ENCODE data around the gene CAPN13. TPM values are rescaled to one million over a fixed set of nuclear protein-coding genes. Genes with fewer than 3 reads are reported as not detected.

The CAPN13 gene
- total RNA-seq, 1 donor from 2014 or later: not detected

GRCh38 chr2:30756051-30756719, 51.1 kb downstream of the CAPN13 start:
- no peak for DNase-seq (ENCODE audit: low spot score in 2 of 2)
- no peak overlapping the region for H3K27ac ChIP-seq
- H3K27me3 ChIP-seq: no peaks in the 10 kb centered on the region
- H3K4me3 ChIP-seq: no peak overlapping the region
- H3K4me1 ChIP-seq: no peaks in the 10 kb centered on the region
- intact Hi-C loops (cut with DNase I): no loop called here
- TF ChIP-seq CTCF (IDR thresholded peaks at IDR 0.05): no peak
- no peaks in the 10 kb centered on the region for H3K9me3 ChIP-seq
- no peaks in the 10 kb centered on the region for H3K36me3 ChIP-seq

- DNase-seq (ENCODE audit: low spot score in 2 of 2): no peak
- Histone ChIP-seq H3K27ac (no peak overlapping the region), H3K9me3 (no peaks in the 10 kb centered on the region), H3K36me3 (no peaks in the 10 kb centered on the region), H3K27me3 (no peaks in the 10 kb centered on the region), H3K4me3 (no peak overlapping the region), H3K4me1 (no peaks in the 10 kb centered on the region)
- intact Hi-C loops (cut with DNase I): no loop called here
- no peak for TF ChIP-seq CTCF (IDR thresholded peaks at IDR 0.05)
Observed at GRCh38 chr2:30753630-30754029, 53.6 kb downstream of the CAPN13 start.

GRCh38 chr2:30752811-30753210, 54.4 kb downstream of the CAPN13 start:
- no peak for TF ChIP-seq CTCF (IDR thresholded peaks at IDR 0.05)
- Histone ChIP-seq H3K9me3 (no peaks in the 10 kb centered on the region), H3K4me1 (no peaks in the 10 kb centered on the region), H3K4me3 (no peak overlapping the region), H3K27ac (no peak overlapping the region), H3K36me3 (no peaks in the 10 kb centered on the region), H3K27me3 (no peaks in the 10 kb centered on the region)
- intact Hi-C loops (cut with DNase I): no loop called here
- DNase-seq (ENCODE audit: low spot score in 2 of 2): no peak

GRCh38 chr2:30747206-30747605, 60.0 kb downstream of the CAPN13 start:
- Histone ChIP-seq H3K4me3 (no peak overlapping the region), H3K27me3 (no peaks in the 10 kb centered on the region), H3K9me3 (no peaks in the 10 kb centered on the region), H3K36me3 (no peaks in the 10 kb centered on the region), H3K4me1 (no peaks in the 10 kb centered on the region), H3K27ac (no peak overlapping the region)
- no peak for DNase-seq (ENCODE audit: low spot score in 2 of 2)
- no peak for TF ChIP-seq CTCF (IDR thresholded peaks at IDR 0.05)
- intact Hi-C loops (cut with DNase I): no loop called here

- Histone ChIP-seq H3K27me3 (no peaks in the 10 kb centered on the region), H3K27ac (no peak overlapping the region), H3K9me3 (no peaks in the 10 kb centered on the region), H3K4me3 (no peak overlapping the region), H3K36me3 (no peaks in the 10 kb centered on the region), H3K4me1 (no peaks in the 10 kb centered on the region)
- TF ChIP-seq CTCF (IDR thresholded peaks at IDR 0.05): no peak
- intact Hi-C loops (cut with DNase I): no loop called here
- peak in 1 of 2 donors; percentile 50 for DNase-seq (ENCODE audit: low spot score in 2 of 2)
Observed at GRCh38 chr2:30744823-30745222, 62.4 kb downstream of the CAPN13 start.

GRCh38 chr2:30741576-30741975, 65.7 kb downstream of the CAPN13 start:
- intact Hi-C loops (cut with DNase I): no loop called here
- DNase-seq (ENCODE audit: low spot score in 2 of 2): no peak
- no peak for TF ChIP-seq CTCF (IDR thresholded peaks at IDR 0.05)
- no peak overlapping the region for H3K27ac ChIP-seq
- H3K9me3 ChIP-seq: no peaks in the 10 kb centered on the region
- H3K4me3 ChIP-seq: no peak overlapping the region
- no peaks in the 10 kb centered on the region for H3K4me1 ChIP-seq
- no peaks in the 10 kb centered on the region for H3K36me3 ChIP-seq
- H3K27me3 ChIP-seq: no peaks in the 10 kb centered on the region
